Activated effector memory CD4-positive, alpha-beta T cell treated with anti-CD3 and anti-CD28 coated beads, Interleukin-2, amount 50 U/mL, for 16 hours (primary cell): ENCODE results near the gene YAP1.

Experiments used
- DNase-seq: peaks from one replicate; pipeline ENCODE4 v3.0.0-alpha.2; 2020

YAP1 gene

GRCh38 chr11:102109896-102110760, at the start of gene YAP1:
Gene YAP1 (plus strand): TSS chr11:102110447. CDS start chr11:102110849, 402 bp downstream.
- peak; percentile 86 for DNase-seq

- no peak for DNase-seq
These were observed 49.0 kb upstream of the YAP1 start for GRCh38 chr11:102061276-102061675.

GRCh38 chr11:102062106-102062505, 48.1 kb upstream of the YAP1 start:
- no peak for DNase-seq

- no peak for DNase-seq
These were observed 45.9 kb upstream of the YAP1 start for GRCh38 chr11:102064316-102064715.

GRCh38 chr11:102070766-102071165, 39.5 kb upstream of the YAP1 start:
- no peak for DNase-seq

- DNase-seq, result no peak
These were observed 38.5 kb upstream of the YAP1 start for GRCh38 chr11:102071497-102072472.

GRCh38 chr11:102073253-102073652, 37.0 kb upstream of the YAP1 start:
- no peak for DNase-seq

- DNase-seq, result no peak
These were observed 30.6 kb upstream of the YAP1 start for GRCh38 chr11:102079625-102080024.

GRCh38 chr11:102081313-102081712, 28.9 kb upstream of the YAP1 start:
- DNase-seq, result no peak

- DNase-seq, result no peak
These were observed 24.2 kb upstream of the YAP1 start for GRCh38 chr11:102085864-102086551.

GRCh38 chr11:102097186-102097585, 13.1 kb upstream of the YAP1 start:
- DNase-seq, result no peak

- DNase-seq, result no peak
These were observed 10.5 kb upstream of the YAP1 start for GRCh38 chr11:102099755-102100154.

GRCh38 chr11:102108734-102109440, 1.4 kb upstream of the YAP1 start:
- no peak for DNase-seq

GRCh38 chr11:102110761-102111010, 439 bp downstream of the YAP1 start:
- DNase-seq, result no peak

- DNase-seq, result peak; percentile 66
These were observed 952 bp downstream of the YAP1 start for GRCh38 chr11:102111011-102111786.

- DNase-seq, result no peak
These were observed 1.7 kb downstream of the YAP1 start for GRCh38 chr11:102111787-102112508.

GRCh38 chr11:102112509-102112821, 2.2 kb downstream of the YAP1 start:
- DNase-seq, result no peak

GRCh38 chr11:102114032-102114431, 3.8 kb downstream of the YAP1 start:
- no peak for DNase-seq

GRCh38 chr11:102115557-102115956, 5.3 kb downstream of the YAP1 start:
- DNase-seq, result no peak

GRCh38 chr11:102116453-102117205, 6.4 kb downstream of the YAP1 start:
- no peak for DNase-seq
